ENCODE results near the gene BABAM2. TPM values are rescaled to one million over a fixed set of nuclear protein-coding genes. Genes with fewer than 3 reads are reported as not detected.

The BABAM2 gene
- total RNA-seq, 1 donor from 2014 or later = 41.0 TPM

DNA sequence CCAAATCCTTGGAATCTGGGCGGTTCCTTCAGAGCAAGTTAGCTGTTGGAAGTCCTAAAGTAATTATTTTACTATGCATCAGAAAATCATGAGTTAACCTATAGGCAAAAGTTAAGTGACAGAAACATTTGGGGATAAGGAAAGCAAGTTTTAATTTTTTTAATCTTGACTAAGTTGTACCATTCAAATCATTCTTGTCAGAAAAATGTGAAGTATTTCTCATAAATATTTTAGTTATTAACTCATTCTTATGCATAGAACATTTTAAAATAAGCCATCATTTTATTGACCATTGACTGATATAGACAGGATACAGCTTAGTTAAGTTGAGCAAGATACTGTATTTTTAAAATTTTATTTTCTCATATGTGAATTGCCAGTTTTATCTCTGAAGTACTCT, 403.9 kb downstream of the BABAM2 start:
- no peak overlapping the region for H3K27ac ChIP-seq
- DNase-seq (ENCODE audit: extremely low spot score in 2 of 2) = no peak
- H3K36me3 ChIP-seq = no peaks in the 10 kb centered on the region
- no peaks in the 10 kb centered on the region for H3K27me3 ChIP-seq
- H3K4me1 ChIP-seq = no peaks in the 10 kb centered on the region
- no peak for TF ChIP-seq CTCF (IDR thresholded peaks at IDR 0.05)
- H3K4me3 ChIP-seq = no peak overlapping the region
- intact Hi-C loops (cut with DNase I) = no loop called here
- no peaks in the 10 kb centered on the region for H3K9me3 ChIP-seq

GRCh38 chr2:28296243-28296642, 405.7 kb downstream of the BABAM2 start:
- no peak overlapping the region for H3K27ac ChIP-seq
- H3K4me3 ChIP-seq = no peak overlapping the region
- H3K27me3 ChIP-seq = no peaks in the 10 kb centered on the region
- no peaks in the 10 kb centered on the region for H3K9me3 ChIP-seq
- TF ChIP-seq CTCF (IDR thresholded peaks at IDR 0.05) = no peak
- no peak for TF ChIP-seq POLR2A (IDR thresholded peaks at IDR 0.05)
- no peak for TF ChIP-seq POLR2AphosphoS5 (IDR thresholded peaks at IDR 0.05; ENCODE audit: insufficient read depth in 1 of 2, low read depth in 1 of 2)
- H3K36me3 ChIP-seq = no peaks in the 10 kb centered on the region
- intact Hi-C loops (cut with DNase I) = no loop called here
- peaks cover 3% of the 10 kb centered on the region for H3K4me1 ChIP-seq
- no peak for DNase-seq (ENCODE audit: extremely low spot score in 2 of 2)

DNA sequence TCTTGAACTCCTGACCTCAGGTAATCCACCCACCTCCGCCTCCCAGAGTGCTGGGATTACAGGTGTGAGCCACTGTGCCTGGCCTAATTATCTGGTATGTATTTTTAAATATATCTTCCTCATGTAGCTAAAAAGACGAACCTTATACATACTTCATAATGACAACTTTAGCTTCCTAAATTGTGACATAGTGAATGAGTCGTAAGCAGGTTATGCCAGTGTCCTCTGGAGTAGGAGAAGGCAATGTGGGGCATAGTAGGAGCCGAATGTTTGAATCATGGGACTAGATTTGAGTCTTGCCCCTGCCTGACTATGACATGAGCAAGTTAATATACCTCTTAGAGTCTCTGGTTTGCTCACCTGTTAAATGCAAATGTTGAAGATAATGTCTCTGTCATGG, 406.4 kb downstream of the BABAM2 start:
- no peak for DNase-seq (ENCODE audit: extremely low spot score in 2 of 2)

GRCh38 chr2:28297531-28297930, 407.0 kb downstream of the BABAM2 start:
- DNase-seq (ENCODE audit: extremely low spot score in 2 of 2) = no peak
- Histone ChIP-seq H3K4me1 (peaks cover 7% of the 10 kb centered on the region), H3K4me3 (no peak overlapping the region), H3K27me3 (no peaks in the 10 kb centered on the region), H3K27ac (no peak overlapping the region), H3K9me3 (no peaks in the 10 kb centered on the region), H3K36me3 (no peaks in the 10 kb centered on the region)
- TF ChIP-seq CTCF (IDR thresholded peaks at IDR 0.05) (no peak), POLR2AphosphoS5 (IDR thresholded peaks at IDR 0.05; ENCODE audit: insufficient read depth in 1 of 2, low read depth in 1 of 2) (no peak)
- intact Hi-C loops (cut with DNase I) = no loop called here

More for the DNA sequence above, 406.4 kb downstream of the BABAM2 start:
- no peak overlapping the region for H3K4me3 ChIP-seq
- H3K9me3 ChIP-seq = no peaks in the 10 kb centered on the region
- TF ChIP-seq POLR2AphosphoS5 (IDR thresholded peaks at IDR 0.05; ENCODE audit: insufficient read depth in 1 of 2, low read depth in 1 of 2) (peak in 1 of 2 donors; percentile 44), POLR2A (IDR thresholded peaks at IDR 0.05) (no peak)
- no peaks in the 10 kb centered on the region for H3K36me3 ChIP-seq
- H3K4me1 ChIP-seq = peaks cover 7% of the 10 kb centered on the region
- intact Hi-C loops (cut with DNase I) = no loop called here
- H3K27ac ChIP-seq = no peak overlapping the region
- H3K27me3 ChIP-seq = no peaks in the 10 kb centered on the region

GRCh38 chr2:28298406-28298805, 407.9 kb downstream of the BABAM2 start:
- intact Hi-C loops (cut with DNase I) = no loop called here
- Histone ChIP-seq H3K9me3 (no peaks in the 10 kb centered on the region), H3K4me1 (peaks cover 7% of the 10 kb centered on the region), H3K27me3 (no peaks in the 10 kb centered on the region), H3K36me3 (no peaks in the 10 kb centered on the region), H3K27ac (no peak overlapping the region), H3K4me3 (no peak overlapping the region)
- DNase-seq (ENCODE audit: extremely low spot score in 2 of 2) = no peak
- TF ChIP-seq POLR2AphosphoS5 (IDR thresholded peaks at IDR 0.05; ENCODE audit: insufficient read depth in 1 of 2, low read depth in 1 of 2) = no peak
- no peak for TF ChIP-seq CTCF (IDR thresholded peaks at IDR 0.05)
- TF ChIP-seq POLR2A (IDR thresholded peaks at IDR 0.05) = no peak

Data from vagina (tissue), 2 donors.